Upper lobe of left lung (tissue), 6 donors: ENCODE data around the gene VSIG10L. TPM values are rescaled to one million over a fixed set of nuclear protein-coding genes. Genes with fewer than 3 reads are reported as not detected.

Experiments used
- ATAC-seq, 2 donors: fragments of 200-7000 bp; cut with Tn5 transposase; one replicate each; pipeline ENCODE4 v1.9.1; 2022; ENCODE audit warnings: mild to moderate bottlenecking in 2 of 2, moderate library complexity in 2 of 2; ENCODE audit not compliant: low FRiP score in 2 of 2
- DNase-seq, 2 donors: peaks; one replicate each; pipeline ENCODE4 v3.0.0-alpha.2; 2019 to 2020
- H3K27ac ChIP-seq, 4 donors: fragments of 200-600 bp; sonication (generic); one replicate each; pipeline ENCODE4 v1.5.1; 2016 to 2019
- H3K27me3 ChIP-seq, 4 donors: fragments of 200-600 bp; sonication (generic); one replicate each; pipeline ENCODE4 v1.5.1; 2017 to 2019
- H3K36me3 ChIP-seq, 4 donors: fragments of 200-600 bp; sonication (generic); one replicate each; pipeline ENCODE4 v1.5.1; 2016 to 2019
- H3K4me1 ChIP-seq, 4 donors: fragments of 200-600 bp; sonication (generic); one replicate each; pipeline ENCODE4 v1.5.1; 2018 to 2019
- H3K4me3 ChIP-seq, 4 donors: fragments of 200-600 bp; sonication (generic); one replicate each; pipeline ENCODE4 v1.5.1; 2017 to 2019; ENCODE audit warnings: mild to moderate bottlenecking in 2 of 4, moderate library complexity in 1 of 4
- H3K9me3 ChIP-seq, 4 donors: fragments of 200-600 bp; sonication (generic); one replicate each; pipeline ENCODE4 v1.5.1; 2018 to 2019
- EP300 ChIP-seq, 4 donors: sonication (generic); formaldehyde crosslinking; IDR thresholded peaks; one replicate each; pipeline ENCODE4 v1.5.1; 2017; ENCODE audit warnings: antibody characterized with exemption in 4 of 4, control low read depth in 2 of 4
- POLR2A ChIP-seq, 4 donors: fragments of 450-650 bp; IDR thresholded peaks; one replicate each; pipeline ENCODE4 v1.5.1; 2016 to 2017; ENCODE audit warnings: antibody characterized with exemption in 4 of 4, mild to moderate bottlenecking in 2 of 4
- POLR2AphosphoS5 ChIP-seq, 2 donors: sonication (generic); formaldehyde crosslinking; IDR thresholded peaks; one replicate each; pipeline ENCODE4 v1.5.1; 2017; ENCODE audit warnings: antibody characterized with exemption in 2 of 2
- WGBS, 2 donors: methylation state at CpG; one replicate each; pipeline ENCODE4 v1.1.5; 2017 to 2018; 5-methylcytosine and 5-hydroxymethylcytosine counted together
- total RNA-seq, 6 donors: library from RNA; depleted of rRNA in 4 of 6; stranded (reverse); fragments of >200 nt in 4 of 6; gene quantifications; one replicate each; pipeline versions ENCODE4 v1.1.0 to v1.2.1, GENCODE V29; 2016 to 2021
- TF ChIP-seq, protein P1 (sequence below), 6 experiments: fragments of 450-650 bp in 4 of 6; fragments of 200-600 bp in 2 of 6; sonication (generic) in 2 of 6; IDR thresholded peaks; one replicate each; pipeline ENCODE4 v1.5.1; 2016 to 2019; ENCODE audit warnings: antibody characterized with exemption in 6 of 6
- donor health status: DM: no; HTN: no; CAD: no; lungs with moderate emphysema.
- donor health status: DM: no; HTN: yes; CAD: no; lungs with severe emphysema.

Gene VSIG10L
- total RNA-seq, 6 donors from 2014 or later: 0.76 to 13.6 (median 2.8) TPM

DNA sequence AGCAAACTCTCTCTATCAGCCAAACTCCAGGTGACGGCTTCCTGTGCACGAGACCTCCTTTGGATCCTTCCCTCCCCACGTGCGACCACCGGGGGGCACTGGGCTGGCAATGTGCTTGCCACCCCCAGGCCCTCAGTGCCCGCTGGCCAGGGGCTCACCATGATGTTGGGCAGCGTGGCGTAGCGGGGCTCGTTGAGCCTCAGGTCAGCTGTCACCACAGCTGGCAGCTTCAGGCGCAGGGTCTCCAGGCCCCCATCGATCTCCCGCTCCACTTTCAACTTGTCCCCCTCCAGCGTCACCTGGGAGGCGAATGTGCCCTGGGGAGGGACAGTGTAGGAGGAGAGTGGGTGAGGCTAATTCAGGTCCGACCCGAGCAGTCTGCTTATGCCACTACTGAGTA is 4.8 kb upstream of the VSIG10L start:
- no peaks in the 10 kb centered on the region for H3K9me3 ChIP-seq
- DNase-seq (peak in 1 of 2 donors; percentile 73), ATAC-seq (no peak)
- H3K27me3 ChIP-seq: no peaks in the 10 kb centered on the region
- H3K36me3 ChIP-seq: peaks cover 7 to 65% (median 35%) of the 10 kb centered on the region in 4 donors
- WGBS, 2 donors: 90 to 92% methylated on average over 9 to 17 of the region's 17 CpGs
- TF ChIP-seq POLR2AphosphoS5 (IDR thresholded peaks at IDR 0.05) (no peak), EP300 (IDR thresholded peaks at IDR 0.05) (no peak), POLR2A (IDR thresholded peaks at IDR 0.05) (no peak)
- TF ChIP-seq, protein P1, sequence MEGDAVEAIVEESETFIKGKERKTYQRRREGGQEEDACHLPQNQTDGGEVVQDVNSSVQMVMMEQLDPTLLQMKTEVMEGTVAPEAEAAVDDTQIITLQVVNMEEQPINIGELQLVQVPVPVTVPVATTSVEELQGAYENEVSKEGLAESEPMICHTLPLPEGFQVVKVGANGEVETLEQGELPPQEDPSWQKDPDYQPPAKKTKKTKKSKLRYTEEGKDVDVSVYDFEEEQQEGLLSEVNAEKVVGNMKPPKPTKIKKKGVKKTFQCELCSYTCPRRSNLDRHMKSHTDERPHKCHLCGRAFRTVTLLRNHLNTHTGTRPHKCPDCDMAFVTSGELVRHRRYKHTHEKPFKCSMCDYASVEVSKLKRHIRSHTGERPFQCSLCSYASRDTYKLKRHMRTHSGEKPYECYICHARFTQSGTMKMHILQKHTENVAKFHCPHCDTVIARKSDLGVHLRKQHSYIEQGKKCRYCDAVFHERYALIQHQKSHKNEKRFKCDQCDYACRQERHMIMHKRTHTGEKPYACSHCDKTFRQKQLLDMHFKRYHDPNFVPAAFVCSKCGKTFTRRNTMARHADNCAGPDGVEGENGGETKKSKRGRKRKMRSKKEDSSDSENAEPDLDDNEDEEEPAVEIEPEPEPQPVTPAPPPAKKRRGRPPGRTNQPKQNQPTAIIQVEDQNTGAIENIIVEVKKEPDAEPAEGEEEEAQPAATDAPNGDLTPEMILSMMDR (IDR thresholded peaks at IDR 0.05): no peak
- no peak overlapping the region for H3K4me3 ChIP-seq
- no peak overlapping the region for H3K27ac ChIP-seq
- H3K4me1 ChIP-seq: no peaks in the 10 kb centered on the region

DNA sequence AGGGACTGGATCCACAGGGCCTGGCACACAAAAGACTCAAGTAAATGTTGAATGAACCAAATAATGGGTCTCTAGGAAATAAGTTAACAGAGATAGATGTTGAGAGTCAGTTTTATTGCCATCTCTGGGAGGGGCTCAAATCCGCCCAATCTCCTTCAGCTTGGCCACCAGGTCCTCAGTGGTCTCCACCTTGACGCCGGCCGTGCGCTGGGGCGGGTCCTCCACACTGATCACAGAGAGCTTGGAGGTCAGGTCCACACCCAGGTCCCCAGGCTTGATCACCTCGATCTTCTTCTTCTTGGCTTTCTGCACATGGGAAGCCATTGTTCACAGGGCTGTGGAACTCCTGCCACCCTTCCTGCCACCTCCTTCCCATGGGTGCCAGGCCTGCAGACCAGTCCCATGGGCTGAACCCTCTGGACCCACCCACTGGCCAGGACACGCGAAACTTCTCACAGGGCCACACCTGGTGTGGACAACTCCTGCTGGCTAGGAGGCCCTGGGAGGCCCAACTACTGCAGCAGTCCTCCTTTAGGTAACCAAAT is 3.2 kb upstream of the VSIG10L start:
- Histone ChIP-seq H3K4me3 (no peak overlapping the region), H3K9me3 (no peaks in the 10 kb centered on the region), H3K27me3 (no peaks in the 10 kb centered on the region), H3K27ac (no peak overlapping the region), H3K36me3 (peaks cover 7 to 49% (median 22%) of the 10 kb centered on the region in 4 donors), H3K4me1 (peaks cover 5 to 8% (median 6%) of the 10 kb centered on the region in 4 donors)
- peak in 1 of 2 donors; percentile 72 for DNase-seq
- ATAC-seq: no peak
- WGBS, 2 donors: 96 to 100% methylated on average over 4 to 9 of the region's 9 CpGs
- TF ChIP-seq POLR2AphosphoS5 (IDR thresholded peaks at IDR 0.05) (no peak), EP300 (IDR thresholded peaks at IDR 0.05) (no peak), POLR2A (IDR thresholded peaks at IDR 0.05) (no peak)
- TF ChIP-seq, protein P1 (IDR thresholded peaks at IDR 0.05): no peak

DNA sequence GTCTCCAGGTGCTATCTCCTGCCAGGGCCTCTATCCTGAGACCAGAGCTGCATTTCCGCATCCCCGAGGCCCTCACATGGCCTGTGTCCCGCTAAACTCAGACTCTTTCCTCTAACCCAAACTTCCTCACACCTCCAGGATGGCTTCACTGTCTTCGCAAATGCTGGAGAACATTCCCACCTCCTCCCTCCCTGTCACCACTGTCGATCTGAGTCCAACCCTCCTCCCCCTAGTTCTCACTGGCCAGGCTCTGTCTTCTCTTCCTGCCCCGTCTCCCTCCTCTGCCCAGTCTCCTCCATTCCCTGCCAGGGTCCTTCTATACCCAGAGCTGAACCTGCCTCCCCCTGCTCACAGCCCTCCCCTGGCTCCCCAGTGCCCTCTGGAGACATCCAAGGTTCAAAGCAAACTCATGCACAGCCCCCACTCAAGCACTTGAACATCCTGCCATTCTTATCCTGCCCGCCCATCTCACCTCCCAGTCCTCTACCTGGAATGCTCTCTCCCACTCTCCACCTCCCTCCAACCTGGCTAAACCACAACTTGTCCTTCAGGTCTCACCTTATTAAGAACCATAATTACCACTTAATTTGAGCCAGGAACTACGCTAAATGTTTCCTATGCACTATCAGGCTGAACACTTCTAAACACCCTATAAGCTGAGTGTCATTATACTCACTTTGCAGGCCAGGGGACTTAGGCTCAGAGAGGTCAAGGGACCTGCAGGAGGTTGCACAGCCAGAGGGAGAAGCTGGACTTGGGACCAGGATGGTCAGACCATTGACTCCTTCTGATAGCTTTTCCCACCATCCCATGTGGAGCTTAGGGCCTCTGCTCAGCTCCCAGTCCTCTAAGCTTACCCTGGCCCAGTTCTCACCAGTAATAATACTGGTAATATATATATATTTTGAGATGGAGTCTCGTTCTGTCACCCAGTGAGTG is 961 bp upstream of the VSIG10L start:
- Histone ChIP-seq H3K4me3 (no peak overlapping the region), H3K27ac (no peak overlapping the region), H3K9me3 (no peaks in the 10 kb centered on the region), H3K27me3 (no peaks in the 10 kb centered on the region), H3K36me3 (peaks cover 4 to 31% (median 16%) of the 10 kb centered on the region in 4 donors), H3K4me1 (peaks cover 9 to 24% (median 20%) of the 10 kb centered on the region in 4 donors)
- WGBS, 2 donors: 41 to 46% methylated on average over 8 to 9 of the region's 9 CpGs
- DNase-seq (no peak), ATAC-seq (no peak)
- TF ChIP-seq EP300 (IDR thresholded peaks at IDR 0.05) (no peak), POLR2A (IDR thresholded peaks at IDR 0.05) (no peak), POLR2AphosphoS5 (IDR thresholded peaks at IDR 0.05) (no peak)
- TF ChIP-seq, protein P1 (IDR thresholded peaks at IDR 0.05): no peak

DNA sequence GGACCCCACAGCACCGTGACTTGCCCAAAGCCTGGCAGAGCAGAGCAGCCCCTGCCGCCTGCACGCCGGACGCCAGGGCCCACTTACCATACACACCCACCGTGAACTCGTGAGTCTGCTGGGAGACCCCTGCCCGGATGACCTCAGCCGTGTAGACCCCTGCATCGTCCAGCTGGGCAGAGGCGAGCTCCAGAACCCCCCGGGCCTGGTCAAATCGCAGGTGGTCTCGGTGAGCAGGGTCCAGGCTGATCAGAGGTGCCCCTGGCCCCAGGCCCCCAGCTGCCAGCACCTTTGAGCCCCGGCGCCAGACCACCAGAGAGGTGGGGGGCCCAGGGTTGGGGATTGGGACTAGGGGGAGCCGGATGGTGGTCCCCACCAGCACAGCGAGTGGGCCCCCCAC is 873 bp downstream of the VSIG10L start:
- H3K9me3 ChIP-seq: no peaks in the 10 kb centered on the region
- H3K4me3 ChIP-seq: no peak overlapping the region
- WGBS, 2 donors: 90 to 91% methylated on average over 10 to 18 of the region's 18 CpGs
- no peaks in the 10 kb centered on the region for H3K27me3 ChIP-seq
- H3K27ac ChIP-seq: peak overlapping the region in 1 of 4 donors; percentile 54
- ATAC-seq (no peak), DNase-seq (peak in 1 of 2 donors; percentile 68)
- peaks cover 9 to 25% (median 20%) of the 10 kb centered on the region in 4 donors for H3K4me1 ChIP-seq
- TF ChIP-seq POLR2AphosphoS5 (IDR thresholded peaks at IDR 0.05) (no peak), POLR2A (IDR thresholded peaks at IDR 0.05) (no peak), EP300 (IDR thresholded peaks at IDR 0.05) (no peak)
- TF ChIP-seq, protein P1 (IDR thresholded peaks at IDR 0.05): no peak
- peaks cover 4 to 14% (median 10%) of the 10 kb centered on the region in 4 donors for H3K36me3 ChIP-seq
